SU-DHL-6 (cell line): ENCODE data around the gene MCOLN3.

ENCODE experiments used
- CTCF ChIP-seq: fragments of 200-600 bp; sonication (generic); IDR thresholded peaks from one replicate; pipeline ENCODE4 v1.5.1; 2017; ENCODE audit warnings: antibody characterized with exemption, mild to moderate bottlenecking, low read length, moderate library complexity; ENCODE audit not compliant: insufficient read depth, poor library complexity, severe bottlenecking
- EZH2phosphoT487 ChIP-seq: fragments of 200-600 bp; sonication (generic), shearing (Covaris generic); conservative IDR thresholded peaks from 2 replicates; pipeline ENCODE4 v1.6.1; 2018; ENCODE audit warnings: mild to moderate bottlenecking, antibody characterized with exemption, low read length, moderate library complexity, mixed read lengths

GRCh38 chr1:85015826-85016225 is 32.5 kb downstream of the MCOLN3 start:
- TF ChIP-seq CTCF = no peak
- TF ChIP-seq EZH2phosphoT487 = no peak
